HepG2 (cell line): ENCODE data around the gene CLCN4. TPM values are rescaled to one million over a fixed set of nuclear protein-coding genes. Genes with fewer than 3 reads are reported as not detected.

Experiments
- ATAC-seq: fragments of 200-7000 bp; cut with Tn5 transposase; 3 replicates; pipeline ENCODE4 v1.9.1; 2020; ENCODE audit warnings: mild to moderate bottlenecking, moderate library complexity
- BruUV-seq: library from RNA; stranded (reverse); fragments of 400-500 nt; replicated peaks from 2 replicates; lab custom pipeline; 2021; lab: Mats Ljungman, UMichigan
- CTCF ChIA-PET: fragments of 300-600 bp; formaldehyde crosslinking; extraction: SDS; loops from one replicate; lab custom pipeline; 2021; ENCODE audit warnings: low total read pairs, inconsistent platforms, low intra/inter-chr PET ratio; lab: Yijun Ruan, JAX
- POLR2A ChIA-PET: fragments of 350-600 bp; sonication (Branson Sonifier 250); formaldehyde crosslinking; loops from one replicate; lab custom pipeline; 2020; ENCODE audit warnings: antibody characterized with exemption, inconsistent platforms; lab: Yijun Ruan, JAX
- DNase-seq: peaks from one replicate; pipeline ENCODE4 v3.0.0-alpha.2; 2015; ENCODE audit warnings: low spot score
- FAIRE-seq: peaks from 3 replicates; lab custom pipeline; 2011; peaks lifted over from hg19 to GRCh38; lab: Jason Lieb, UNC
- H2AFZ ChIP-seq: one replicate; pipeline ENCODE4 v1.6.1; 2011; ENCODE audit warnings: low read length, inconsistent platforms
- H3K27ac ChIP-seq: fragments of 300-600 bp; 3 replicates; pipeline ENCODE4 v1.8.0; 2011; ENCODE audit warnings: mixed run types, mild to moderate bottlenecking, mixed read lengths, low read length, inconsistent platforms; ENCODE audit not compliant: insufficient read depth; ENCODE audit errors: extremely low read length
- H3K27me3 ChIP-seq, 2 experiments: fragments of 200-600 bp in 1 of 2; 2 replicates in 1 of 2; 3 replicates in 1 of 2; pipeline versions ENCODE4 v1.6.0 to v1.8.0; 2011; ENCODE audit warnings: low read length in 2 of 2, mild to moderate bottlenecking in 2 of 2, moderate library complexity in 2 of 2, inconsistent platforms in 1 of 2; ENCODE audit not compliant: insufficient read depth in 2 of 2, control insufficient read depth in 1 of 2
- H3K36me3 ChIP-seq, 2 experiments: fragments of 200-600 bp in 1 of 2; replicated peaks in 1 of 2; 2 replicates in 1 of 2; 3 replicates in 1 of 2; pipeline versions ENCODE4 v1.5.1 to v1.8.0; 2011; ENCODE audit warnings: low read length in 2 of 2, inconsistent platforms in 1 of 2; ENCODE audit not compliant: insufficient read depth in 2 of 2, control insufficient read depth in 1 of 2
- H3K4me1 ChIP-seq: 2 replicates; pipeline ENCODE4 v1.5.1; 2012; ENCODE audit warnings: low read length, inconsistent platforms; ENCODE audit not compliant: insufficient read depth
- H3K4me2 ChIP-seq: 2 replicates; pipeline ENCODE4 v1.6.0; 2011; ENCODE audit warnings: low read depth, low read length, inconsistent platforms
- H3K4me3 ChIP-seq, 3 experiments: fragments of 200-600 bp in 1 of 3; sonication (generic), shearing (Covaris generic) in 1 of 3; replicated peaks in 1 of 3; 2 replicates each; pipeline ENCODE4 v1.5.1; 2011 to 2016; ENCODE audit warnings: low read length in 3 of 3, inconsistent platforms in 2 of 3, low read depth in 2 of 3, mild to moderate bottlenecking in 2 of 3, control low read depth in 1 of 3, mixed read lengths in 1 of 3; ENCODE audit not compliant: insufficient read depth in 1 of 3
- H3K79me2 ChIP-seq: one replicate; pipeline ENCODE4 v1.6.1; 2011; ENCODE audit warnings: low read length, inconsistent platforms; ENCODE audit not compliant: insufficient read depth
- H3K9ac ChIP-seq: 2 replicates; pipeline ENCODE4 v1.6.0; 2011; ENCODE audit warnings: mild to moderate bottlenecking, low read depth, low read length, inconsistent platforms; ENCODE audit not compliant: insufficient read depth
- H3K9me3 ChIP-seq: 2 replicates; pipeline ENCODE4 v1.5.1; 2012; ENCODE audit warnings: mild to moderate bottlenecking, low read length
- H4K20me1 ChIP-seq: 2 replicates; pipeline ENCODE4 v1.6.0; 2011; ENCODE audit warnings: inconsistent platforms, mild to moderate bottlenecking, low read length, moderate library complexity; ENCODE audit not compliant: insufficient read depth
- ARHGAP35 ChIP-seq: sonication (generic); formaldehyde crosslinking; IDR thresholded peaks from 2 replicates; pipeline ENCODE4 v1.9.0; 2022; ENCODE audit warnings: mild to moderate bottlenecking, inconsistent platforms, moderate library complexity, missing genetic modification reagents, borderline replicate concordance
- GMEB1 ChIP-seq: sonication (generic); formaldehyde crosslinking; IDR thresholded peaks from 2 replicates; pipeline ENCODE4 v1.5.1; 2020; ENCODE audit warnings: missing genetic modification reagents, mild to moderate bottlenecking, borderline replicate concordance
- NFE2 ChIP-seq: sonication (generic); formaldehyde crosslinking; IDR thresholded peaks from 2 replicates; pipeline ENCODE4 v1.4.0; 2020; ENCODE audit warnings: missing genetic modification reagents
- NFE2L2 ChIP-seq: fragments of 150-350 bp; IDR thresholded peaks from 2 replicates; pipeline ENCODE4 v1.6.1; 2014; ENCODE audit warnings: low read length
- PRPF4 ChIP-seq: fragments of 200-400 bp; formaldehyde crosslinking; IDR thresholded peaks from 2 replicates; pipeline ENCODE4 v1.6.1; 2016; ENCODE audit warnings: low read length, low read depth; ENCODE audit not compliant: poor library complexity, severe bottlenecking
- SMAD1 ChIP-seq: sonication (generic); formaldehyde crosslinking; IDR thresholded peaks from 2 replicates; pipeline ENCODE4 v1.4.0; 2020; ENCODE audit warnings: missing genetic modification reagents, low read depth, mild to moderate bottlenecking, borderline replicate concordance
- YEATS2 ChIP-seq: sonication (generic); formaldehyde crosslinking; IDR thresholded peaks from 2 replicates; pipeline ENCODE4 v1.4.0; 2020; ENCODE audit warnings: missing genetic modification reagents, borderline replicate concordance
- ZFP37 ChIP-seq: sonication (generic); formaldehyde crosslinking; IDR thresholded peaks from 2 replicates; pipeline ENCODE4 v1.4.0; 2020; ENCODE audit warnings: missing genetic modification reagents, borderline replicate concordance
- ZNF292 ChIP-seq: sonication (generic); formaldehyde crosslinking; IDR thresholded peaks from 2 replicates; pipeline ENCODE4 v1.8.1; 2022; ENCODE audit warnings: mild to moderate bottlenecking, low read depth, missing genetic modification reagents, borderline replicate concordance
- ZNF496 ChIP-seq: sonication (generic); formaldehyde crosslinking; IDR thresholded peaks from 2 replicates; pipeline ENCODE4 v1.8.1; 2023; ENCODE audit warnings: mild to moderate bottlenecking, moderate library complexity, missing genetic modification reagents; ENCODE audit not compliant: insufficient replicate concordance
- ZNF564 ChIP-seq: sonication (generic); formaldehyde crosslinking; IDR thresholded peaks from 2 replicates; pipeline ENCODE4 v1.8.1; 2023; ENCODE audit warnings: mild to moderate bottlenecking, missing genetic modification reagents
- WGBS: methylation state at CpG from one replicate; pipeline ENCODE4 v1.1.6; 2017; ENCODE audit warnings: low lambda C conversion rate; 5-methylcytosine and 5-hydroxymethylcytosine counted together
- in situ Hi-C: cut with HindIII; loops from 2 replicates; pipeline ENCODE4 v1.10.0; 2017; ENCODE audit warnings: low pct_unique_long_range_greater_than_20kb; ENCODE audit not compliant: extremely low pct_ligation_motif_present
- intact Hi-C: fragments of 100-400 bp; cut with micrococcal nuclease; formaldehyde crosslinking; loops from one replicate; pipeline ENCODE4 v1.10.0; 2022; ENCODE audit not compliant: unreplicated experiment
- polyA plus RNA-seq, 8 experiments: library from polyadenylated mRNA; depleted of rRNA in 3 of 8; stranded (reverse) in 7 of 8; unstranded in 1 of 8; fragments of >200 nt; fragmentation: Illumina TruSeq in 4 of 8; extraction: Trizol in 4 of 8; gene quantifications; 2 replicates each; pipeline versions ENCODE4 v1.2.1 to v1.2.3, GENCODE V29; 2011 to 2016; ENCODE audit warnings: low read depth in 4 of 8, missing spikeins in 1 of 8, mixed read lengths in 1 of 8; ENCODE audit not compliant: insufficient read depth in 1 of 8
- total RNA-seq, 5 experiments: library from RNA; depleted of rRNA; stranded (reverse); fragments of >200 nt; fragmentation: Illumina TruSeq; extraction: Trizol; gene quantifications; 2 replicates each; pipeline ENCODE4 v1.2.3, GENCODE V29; 2016; ENCODE audit warnings: low read depth in 1 of 5

The CLCN4 gene
- total and polyA plus RNA-seq, 2 of the 13 experiments (the other 11 are each of a cell fraction or from before 2014, with no cell fraction given): 1.8 to 2.5 TPM

- CTCF ChIA-PET: no interaction called here
- FAIRE-seq: no peak
- POLR2A ChIA-PET: no interaction called here
Observed at GRCh38 chrX:10164879-10165278, 8.1 kb downstream of the CLCN4 start.

More at GRCh38 chrX:10164879-10165278, 8.1 kb downstream of the CLCN4 start:
- no peak overlapping the region for H3K9ac ChIP-seq
- no peak overlapping the region for H3K4me2 ChIP-seq
- H2AFZ ChIP-seq: no peak overlapping the region
- no peaks in the 10 kb centered on the region for H3K36me3 ChIP-seq
- H3K27ac ChIP-seq: no peak overlapping the region
- no peaks in the 10 kb centered on the region for H4K20me1 ChIP-seq
- no peaks in the 10 kb centered on the region for H3K27me3 ChIP-seq
- intact Hi-C loops (no loop called here), in situ Hi-C loops (no loop called here)
- no peaks in the 10 kb centered on the region for H3K79me2 ChIP-seq
- H3K9me3 ChIP-seq: no peaks in the 10 kb centered on the region
- H3K4me3 ChIP-seq: no peak overlapping the region
- TF ChIP-seq SMAD1 (CRISPR knock-in tag) (no peak), NFE2 (CRISPR knock-in tag) (no peak), GMEB1 (CRISPR knock-in tag) (no peak), NFE2L2 (no peak), YEATS2 (CRISPR knock-in tag) (no peak), ZNF564 (CRISPR knock-in tag) (no peak), ARHGAP35 (CRISPR knock-in tag) (no peak), ZNF292 (no peak), PRPF4 (no peak), ZFP37 (CRISPR knock-in tag) (no peak), ZNF496 (CRISPR knock-in tag) (no peak)
- BruUV-seq: no TSS peak
- peaks cover 45% of the 10 kb centered on the region for H3K4me1 ChIP-seq
- DNase-seq (no peak), ATAC-seq (no peak)
- no CpG with 5 or more reads among the region's 11 CpGs for WGBS
